AG04449 (cell line): ENCODE data around the gene GAS2L1.

Experiments
- CTCF ChIA-PET: fragments of 350-600 bp; formaldehyde crosslinking; extraction: SDS; loops from one replicate; lab custom pipeline; 2021; ENCODE audit warnings: antibody characterized with exemption; lab: Yijun Ruan, JAX
- POLR2A ChIA-PET: fragments of 400-600, 350-600 bp; formaldehyde crosslinking; extraction: SDS; loops from one replicate; lab custom pipeline; 2020; ENCODE audit warnings: antibody characterized with exemption, inconsistent platforms; lab: Yijun Ruan, JAX
- DNase-seq: peaks from one replicate; pipeline ENCODE4 v3.0.0-alpha.2; 2010; ENCODE audit warnings: low read depth, low spot score
- H3K4me3 ChIP-seq: 2 replicates; pipeline ENCODE4 v1.5.1; 2011; ENCODE audit warnings: low read depth, mild to moderate bottlenecking, control low read depth, low read length
- CTCF ChIP-seq: IDR thresholded peaks from one replicate; pipeline ENCODE4 v1.5.1; 2011; ENCODE audit warnings: mild to moderate bottlenecking, moderate library complexity, low read length, control low read depth, inconsistent platforms; ENCODE audit not compliant: insufficient read depth; ENCODE audit errors: missing control alignments

The GAS2L1 gene

GRCh38 chr22:29290061-29290460 is 16.4 kb upstream of the GAS2L1 start:
- ChIA-PET CTCF (interaction anchor here (1.3 kb wide), 1 partner anchor 13 kb away, joined by 3 read pairs; no protein-coding TSS in a partner anchor), POLR2A (no interaction called here)
- no peak overlapping the region for H3K4me3 ChIP-seq
- no peak for TF ChIP-seq CTCF
- DNase-seq, result no peak

- no peak for DNase-seq
- POLR2A ChIA-PET, result no interaction called here
- CTCF ChIA-PET, result interaction anchor here (1.1 to 1.3 kb wide), 2 partner anchors 14 to 18 kb away, joined by 3 read pairs; no protein-coding TSS in a partner anchor
- no peak overlapping the region for H3K4me3 ChIP-seq
- no peak for TF ChIP-seq CTCF
Observed at GRCh38 chr22:29291215-29291614, 15.2 kb upstream of the GAS2L1 start.

GRCh38 chr22:29292379-29292778 is 14.1 kb upstream of the GAS2L1 start:
- ChIA-PET CTCF (interaction anchor here (2.0 kb wide), 1 partner anchor 13 kb away, joined by 5 read pairs; the partner anchor contains the start of gene GAS2L1), POLR2A (no interaction called here)
- TF ChIP-seq CTCF, result no peak
- H3K4me3 ChIP-seq, result no peak overlapping the region
- no peak for DNase-seq

GRCh38 chr22:29298641-29299040 is 7.8 kb upstream of the GAS2L1 start:
- POLR2A ChIA-PET, result no interaction called here

GRCh38 chr22:29299136-29299900 is 7.1 kb upstream of the GAS2L1 start:
- no peak overlapping the region for H3K4me3 ChIP-seq
- CTCF ChIA-PET, result interaction anchor here (2.9 kb wide), 1 partner anchor 60 kb away, joined by 14 read pairs; no protein-coding TSS in a partner anchor
- POLR2A ChIA-PET, result no interaction called here
- no peak for TF ChIP-seq CTCF
- no peak for DNase-seq

More at GRCh38 chr22:29298641-29299040, 7.8 kb upstream of the GAS2L1 start:
- TF ChIP-seq CTCF, result no peak
- DNase-seq, result no peak
- H3K4me3 ChIP-seq, result no peak overlapping the region
- CTCF ChIA-PET, result interaction anchor here (1.1 to 2.9 kb wide), 3 partner anchors 14 to 61 kb away, joined by 3 to 14 read pairs (median 3); no protein-coding TSS in a partner anchor

GRCh38 chr22:29300467-29300806 is 6.0 kb upstream of the GAS2L1 start:
- H3K4me3 ChIP-seq, result no peak overlapping the region
- ChIA-PET POLR2A (no interaction called here), CTCF (interaction anchor here (2.9 kb wide), 1 partner anchor 59 kb away, joined by 14 read pairs; no protein-coding TSS in a partner anchor)
- no peak for DNase-seq
- no peak for TF ChIP-seq CTCF
